H1 (cell line): ENCODE measurements around the gene BLVRA. TPM values are rescaled to one million over a fixed set of nuclear protein-coding genes. Genes with fewer than 3 reads are reported as not detected.
"Not testable (repeated sequence)": the region's sequence is repeated elsewhere in the genome, so short reads cannot be mapped to it uniquely, and the experiment has no call there.

Experiments
- CTCF ChIA-PET: fragments of 300-600 bp; sonication (Branson Sonifier 250); formaldehyde crosslinking; loops from one replicate; lab custom pipeline; 2021; ENCODE audit not compliant: partially characterized antibody; lab: Charles Lee
- POLR2A ChIA-PET: fragments of 300-600 bp; sonication (Branson Sonifier 250); formaldehyde crosslinking; loops from one replicate; lab custom pipeline; 2021; ENCODE audit warnings: inconsistent platforms; ENCODE audit not compliant: partially characterized antibody; lab: Charles Lee
- DNase-seq, 2 experiments: peaks; one replicate each; pipeline versions ENCODE4 v3.0.0 to v3.0.0-alpha.2; 2010 to 2022; ENCODE audit warnings: low spot score in 2 of 2, low read depth in 1 of 2, mixed read lengths in 1 of 2
- FAIRE-seq: peaks from 2 replicates; lab custom pipeline; 2011; peaks lifted over from hg19 to GRCh38; lab: Jason Lieb, UNC
- H2AFZ ChIP-seq: 2 replicates; pipeline ENCODE4 v1.8.1; 2012; ENCODE audit warnings: low read length, inconsistent platforms
- H2AK5ac ChIP-seq: 2 replicates; pipeline ENCODE4 v1.6.1; 2013; ENCODE audit warnings: low read depth, low read length
- H2BK120ac ChIP-seq: replicated peaks from 2 replicates; pipeline ENCODE3; 2013; ENCODE audit warnings: low read depth, low read length, inconsistent platforms
- H2BK12ac ChIP-seq: 2 replicates; pipeline ENCODE4 v1.6.1; 2013; ENCODE audit warnings: low read depth, low read length
- H2BK15ac ChIP-seq: 2 replicates; pipeline ENCODE4 v1.6.1; 2013; ENCODE audit warnings: low read length
- H2BK20ac ChIP-seq: 2 replicates; pipeline ENCODE4 v1.6.1; 2013; ENCODE audit warnings: low read length
- H2BK5ac ChIP-seq: 2 replicates; pipeline ENCODE4 v1.6.1; 2013; ENCODE audit warnings: low read depth, low read length
- H3K14ac ChIP-seq: 2 replicates; pipeline ENCODE4 v1.6.1; 2013; ENCODE audit warnings: inconsistent platforms; ENCODE audit not compliant: insufficient read length
- H3K18ac ChIP-seq: 2 replicates; pipeline ENCODE4 v1.6.1; 2013; ENCODE audit warnings: low read length; ENCODE audit errors: extremely low read depth
- H3K23ac ChIP-seq: 2 replicates; pipeline ENCODE4 v1.6.1; 2013; ENCODE audit warnings: inconsistent platforms; ENCODE audit not compliant: insufficient read length
- H3K23me2 ChIP-seq: 2 replicates; pipeline ENCODE4 v1.6.1; 2013; ENCODE audit warnings: low read depth, low read length
- H3K27ac ChIP-seq: 2 replicates; pipeline ENCODE4 v1.6.1; 2011; ENCODE audit warnings: low read depth, low read length, inconsistent platforms
- H3K27me3 ChIP-seq, 4 experiments: replicated peaks in 1 of 4; 1 replicate in 1 of 4; 2 replicates in 3 of 4; pipeline versions ENCODE4 v1.6.1 to v1.8.1; 2011 to 2013; ENCODE audit warnings: low read length in 3 of 4, mild to moderate bottlenecking in 3 of 4, inconsistent platforms in 2 of 4, mixed read lengths in 2 of 4, moderate library complexity in 1 of 4; ENCODE audit not compliant: control insufficient read depth in 3 of 4, insufficient read depth in 3 of 4; ENCODE audit errors: extremely low read depth in 1 of 4
- H3K36me3 ChIP-seq, 4 experiments: 2 replicates each; pipeline versions ENCODE4 v1.6.1 to v1.8.1; 2011 to 2013; ENCODE audit warnings: mild to moderate bottlenecking in 4 of 4, low read length in 3 of 4, moderate library complexity in 2 of 4, control low read depth in 1 of 4, inconsistent platforms in 1 of 4; ENCODE audit not compliant: insufficient read depth in 4 of 4, control insufficient read depth in 2 of 4
- H3K4ac ChIP-seq: replicated peaks from 2 replicates; pipeline ENCODE3; 2013; ENCODE audit warnings: low read length, low read depth, mixed read lengths, inconsistent platforms; ENCODE audit not compliant: insufficient read length
- H3K4me1 ChIP-seq, 4 experiments: replicated peaks in 1 of 4; 1 replicate in 1 of 4; 2 replicates in 3 of 4; pipeline versions ENCODE4 v1.6.1 to v1.8.1; 2011 to 2013; ENCODE audit warnings: low read length in 3 of 4, inconsistent platforms in 2 of 4, mixed read lengths in 1 of 4; ENCODE audit not compliant: insufficient read depth in 4 of 4, control insufficient read depth in 3 of 4
- H3K4me2 ChIP-seq, 2 experiments: 2 replicates each; pipeline versions ENCODE4 v1.6.1 to v1.8.1; 2011 to 2013; ENCODE audit warnings: low read depth in 2 of 2, low read length in 2 of 2, control low read depth in 1 of 2, inconsistent platforms in 1 of 2, mild to moderate bottlenecking in 1 of 2; ENCODE audit not compliant: insufficient read depth in 1 of 2
- H3K4me3 ChIP-seq, 4 experiments: fragments of 200-600, 300-600 bp in 1 of 4; sonication (generic), shearing (Covaris generic), sonication (Bioruptor Twin) in 1 of 4; 2 replicates each; pipeline versions ENCODE4 v1.5.1 to v1.8.1; 2011 to 2016; ENCODE audit warnings: low read length in 4 of 4, low read depth in 3 of 4, control low read depth in 2 of 4, inconsistent platforms in 2 of 4, mild to moderate bottlenecking in 2 of 4, mixed read lengths in 1 of 4, moderate library complexity in 1 of 4; ENCODE audit not compliant: insufficient read depth in 2 of 4; ENCODE audit errors: extremely low read depth in 1 of 4
- H3K56ac ChIP-seq: replicated peaks from 2 replicates; pipeline ENCODE3; 2013; ENCODE audit warnings: low read depth, mild to moderate bottlenecking, mixed read lengths, low read length, inconsistent platforms; ENCODE audit not compliant: insufficient read length
- H3K79me1 ChIP-seq: 2 replicates; pipeline ENCODE4 v1.6.1; 2013; ENCODE audit warnings: low read depth, low read length, control low read depth
- H3K79me2 ChIP-seq, 2 experiments: 2 replicates each; pipeline versions ENCODE4 v1.6.1 to v1.8.1; 2012 to 2013; ENCODE audit warnings: low read length in 2 of 2, mild to moderate bottlenecking in 2 of 2, inconsistent platforms in 1 of 2; ENCODE audit not compliant: insufficient read depth in 2 of 2, control insufficient read depth in 1 of 2
- H3K9ac ChIP-seq, 4 experiments: replicated peaks in 1 of 4; 1 replicate in 1 of 4; 2 replicates in 3 of 4; pipeline versions ENCODE4 v1.6.1 to v1.8.1; 2011 to 2013; ENCODE audit warnings: low read depth in 3 of 4, low read length in 3 of 4, control low read depth in 2 of 4, mild to moderate bottlenecking in 2 of 4, moderate library complexity in 2 of 4, inconsistent platforms in 1 of 4; ENCODE audit errors: extremely low read depth in 1 of 4
- H3K9me3 ChIP-seq, 2 experiments: 2 replicates each; pipeline versions ENCODE4 v1.6.1 to v1.8.1; 2012 to 2013; ENCODE audit warnings: mild to moderate bottlenecking in 2 of 2, moderate library complexity in 2 of 2, control low read depth in 1 of 2, inconsistent platforms in 1 of 2, low read depth in 1 of 2, low read length in 1 of 2, mixed read lengths in 1 of 2; ENCODE audit not compliant: insufficient read depth in 2 of 2
- H4K20me1 ChIP-seq, 2 experiments: replicated peaks in 1 of 2; 2 replicates each; pipeline versions ENCODE3 to v1.8.1; 2011 to 2013; ENCODE audit warnings: inconsistent platforms in 2 of 2, low read length in 2 of 2, mild to moderate bottlenecking in 1 of 2; ENCODE audit not compliant: insufficient read depth in 2 of 2, control insufficient read depth in 1 of 2
- H4K5ac ChIP-seq: 2 replicates; pipeline ENCODE4 v1.6.1; 2013; ENCODE audit warnings: low read length, low read depth, mixed read lengths, inconsistent platforms; ENCODE audit not compliant: insufficient read length
- H4K8ac ChIP-seq: 2 replicates; pipeline ENCODE4 v1.8.0; 2013; ENCODE audit warnings: mild to moderate bottlenecking, moderate library complexity, low read length, inconsistent platforms; ENCODE audit not compliant: insufficient read depth; ENCODE audit errors: extremely low read depth
- H4K91ac ChIP-seq: replicated peaks from 2 replicates; pipeline ENCODE3; 2013; ENCODE audit warnings: low read length, mixed read lengths, inconsistent platforms; ENCODE audit not compliant: insufficient read length
- WGBS, 2 experiments: shearing (Covaris generic) in 1 of 2; methylation state at CpG; one replicate each; pipeline versions ENCODE4 v1.1.6 to v1.1.7; 2013 to 2015; ENCODE audit warnings: low lambda C conversion rate in 2 of 2, mixed read lengths in 2 of 2, inconsistent platforms in 1 of 2, low coverage in 1 of 2, missing lambda C conversion rate in 1 of 2; ENCODE audit not compliant: insufficient replicate concordance in 2 of 2, insufficient coverage in 1 of 2, insufficient read length in 1 of 2; ENCODE audit errors: extremely low coverage in 1 of 2, missing lambda C conversion rate in 1 of 2; 5-methylcytosine and 5-hydroxymethylcytosine counted together
- polyA plus RNA-seq, 7 experiments: library from polyadenylated mRNA; depleted of rRNA in 3 of 7; stranded (reverse) in 5 of 7; unstranded in 2 of 7; fragments of >200 nt in 5 of 7; fragments of 200-250 nt in 2 of 7; gene quantifications; 1 replicate in 5 of 7; 2 replicates in 1 of 7; 4 replicates in 1 of 7; pipeline versions ENCODE4 v1.2.1 to v1.2.3, GENCODE V29; 2011 to 2013; ENCODE audit warnings: missing spikeins in 2 of 7, mixed read lengths in 2 of 7
- total RNA-seq: library from RNA; stranded (reverse); fragmentation: NEBNext Ultra II Directional; extraction: Animal tissue kit (Norgen Biotek cat#: 25700); gene quantifications from 2 replicates; pipeline ENCODE4 v1.2.1, GENCODE V29; 2021

BLVRA gene
- total and polyA plus RNA-seq, 2 of the 8 experiments (the other 6 are each of a cell fraction or from before 2014, with no cell fraction given): 16.1 to 37.1 TPM

DNA sequence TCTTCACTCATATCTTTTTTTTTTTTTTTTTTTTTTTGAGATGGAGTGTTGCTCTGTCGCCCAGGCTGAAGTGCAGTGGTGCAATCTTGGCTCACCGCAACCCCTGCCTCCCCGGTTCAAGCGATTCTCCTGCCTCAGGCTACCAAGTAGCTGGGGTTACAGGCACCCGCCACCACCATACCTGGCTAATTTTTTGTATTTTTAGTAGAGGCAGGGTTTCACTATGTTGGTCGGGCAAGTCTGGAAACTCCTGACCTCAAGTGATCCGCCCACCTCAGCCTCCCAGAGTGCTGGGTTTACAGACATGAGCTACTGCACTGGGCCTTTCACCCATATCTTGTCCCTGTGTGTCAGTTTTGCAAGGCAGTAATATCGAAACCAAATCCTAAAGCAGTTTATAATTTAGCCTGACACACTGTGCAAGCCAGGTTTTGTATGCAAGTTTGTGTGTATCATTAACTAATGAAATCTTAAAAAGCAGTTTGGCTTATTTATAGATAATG lies 26.2 kb downstream of the BLVRA start:
- H3K9ac ChIP-seq: not testable (repeated sequence)

More for the DNA sequence above, 26.2 kb downstream of the BLVRA start:
- POLR2A ChIA-PET, H3K9me3 ChIP-seq, DNase-seq, H3K14ac ChIP-seq, H2AFZ ChIP-seq, H3K23ac ChIP-seq, H3K56ac ChIP-seq, H2BK20ac ChIP-seq, H2BK12ac ChIP-seq, H3K79me2 ChIP-seq, H3K27ac ChIP-seq, H3K4me3 ChIP-seq, H4K5ac ChIP-seq, H2AK5ac ChIP-seq, H3K27me3 ChIP-seq, H3K79me1 ChIP-seq, H3K4me1 ChIP-seq, H4K8ac ChIP-seq, H2BK15ac ChIP-seq, FAIRE-seq, H3K4me2 ChIP-seq, H3K36me3 ChIP-seq, H3K18ac ChIP-seq, H3K4ac ChIP-seq, H4K91ac ChIP-seq, H3K23me2 ChIP-seq, H4K20me1 ChIP-seq, H2BK120ac ChIP-seq, H2BK5ac ChIP-seq: not testable (repeated sequence)
- CTCF ChIA-PET: interaction anchor here (0.8 to 1.3 kb wide), 3 partner anchors 14 to 55 kb away, joined by 3 read pairs; no protein-coding TSS in a partner anchor
- 93% methylated on average over 6 of the region's 8 CpGs; no CpG with 5 or more reads in 1 of the 2 experiments for WGBS, 2 experiments
